T-helper 9 cell (primary cell): ENCODE results near the gene IGFLR1.

ENCODE experiments used
- DNase-seq: peaks from one replicate; pipeline ENCODE4 v3.0.0-alpha.2; 2020

IGFLR1 gene

GRCh38 chr19:35723671-35724070 lies 18.6 kb downstream of the IGFLR1 start:
- no peak for DNase-seq

- no peak for DNase-seq
Observed at GRCh38 chr19:35722897-35723296, 19.4 kb downstream of the IGFLR1 start.

GRCh38 chr19:35722461-35722860 lies 19.8 kb downstream of the IGFLR1 start:
- no peak for DNase-seq

- DNase-seq = no peak
Observed at GRCh38 chr19:35721374-35721773, 20.9 kb downstream of the IGFLR1 start.

- DNase-seq = no peak
Observed at GRCh38 chr19:35720648-35721047, 21.6 kb downstream of the IGFLR1 start.

- DNase-seq = no peak
Observed at GRCh38 chr19:35720163-35720524, 22.1 kb downstream of the IGFLR1 start.

GRCh38 chr19:35719402-35720162 lies 22.7 kb downstream of the IGFLR1 start:
- no peak for DNase-seq

GRCh38 chr19:35718345-35719041 lies 23.8 kb downstream of the IGFLR1 start:
- no peak for DNase-seq

- no peak for DNase-seq
Observed at GRCh38 chr19:35717665-35718344, 24.4 kb downstream of the IGFLR1 start, which contains the start of gene KMT2B. TSS of gene KMT2B (plus strand) at chr19:35718003. CDS start at chr19:35718019, 16 bp downstream.

- DNase-seq = peak; percentile 92
Observed at GRCh38 chr19:35716801-35717664, 25.2 kb downstream of the IGFLR1 start.

GRCh38 chr19:35715981-35716800 lies 26.1 kb downstream of the IGFLR1 start:
- no peak for DNase-seq

GRCh38 chr19:35715355-35715809 lies 26.9 kb downstream of the IGFLR1 start:
- DNase-seq = no peak

- no peak for DNase-seq
Observed at GRCh38 chr19:35714601-35715354, 27.5 kb downstream of the IGFLR1 start.

GRCh38 chr19:35713904-35714495 lies 28.3 kb downstream of the IGFLR1 start:
- no peak for DNase-seq

- DNase-seq = no peak
Observed at GRCh38 chr19:35713506-35713850, 28.8 kb downstream of the IGFLR1 start.

- no peak for DNase-seq
Observed at GRCh38 chr19:35712567-35713505, 29.4 kb downstream of the IGFLR1 start.

- DNase-seq = no peak
Observed at GRCh38 chr19:35710784-35711723, 31.2 kb downstream of the IGFLR1 start.

GRCh38 chr19:35708391-35708790 lies 33.9 kb downstream of the IGFLR1 start:
- DNase-seq = no peak
